Stimulated activated CD4-positive, alpha-beta T cell treated with anti-CD3 and anti-CD28 coated beads, Interleukin-15, amount 100 ng/mL, for 48 hours (primary cell): ENCODE measurements around the gene PCNX2.
"Not testable (repeated sequence)": the region's sequence is repeated elsewhere in the genome, so short reads cannot be mapped to it uniquely, and the experiment has no call there.

Experiments used
- DNase-seq, 2 donors: peaks; one replicate each; pipeline ENCODE4 v3.0.0-alpha.2; 2020; ENCODE audit warnings: low read depth in 2 of 2

The PCNX2 gene

GRCh38 chr1:233151861-233152260, 143.7 kb downstream of the PCNX2 start:
- DNase-seq, result no peak

GRCh38 chr1:233144434-233144833, 151.1 kb downstream of the PCNX2 start:
- DNase-seq, result no peak

- DNase-seq, result no peak
These were observed 152.3 kb downstream of the PCNX2 start for GRCh38 chr1:233143241-233143640.

GRCh38 chr1:233140974-233141373, 154.6 kb downstream of the PCNX2 start:
- no peak for DNase-seq

- no peak for DNase-seq
These were observed 155.0 kb downstream of the PCNX2 start for GRCh38 chr1:233140499-233140898.

GRCh38 chr1:233138788-233139585, 156.5 kb downstream of the PCNX2 start:
- no peak for DNase-seq

- DNase-seq, result no peak
These were observed 159.7 kb downstream of the PCNX2 start for GRCh38 chr1:233135833-233136232.

- no peak for DNase-seq
These were observed 163.1 kb downstream of the PCNX2 start for GRCh38 chr1:233132445-233132844.

GRCh38 chr1:233129031-233129430, 166.5 kb downstream of the PCNX2 start:
- DNase-seq, result not testable (repeated sequence)

- no peak for DNase-seq
These were observed 168.4 kb downstream of the PCNX2 start for GRCh38 chr1:233127157-233127556.

- no peak for DNase-seq
These were observed 172.7 kb downstream of the PCNX2 start for GRCh38 chr1:233122779-233123178.

GRCh38 chr1:233121947-233122559, 173.5 kb downstream of the PCNX2 start:
- no peak for DNase-seq

GRCh38 chr1:233114860-233115259, 180.7 kb downstream of the PCNX2 start:
- no peak for DNase-seq

GRCh38 chr1:233114159-233114558, 181.4 kb downstream of the PCNX2 start:
- no peak for DNase-seq

GRCh38 chr1:233113009-233113879, 182.3 kb downstream of the PCNX2 start:
- peak; percentile 6 to 13 for DNase-seq

- no peak for DNase-seq
These were observed 183.1 kb downstream of the PCNX2 start for GRCh38 chr1:233112186-233113008.

GRCh38 chr1:233111731-233112130, 183.8 kb downstream of the PCNX2 start:
- no peak for DNase-seq

- DNase-seq, result no peak
These were observed 186.4 kb downstream of the PCNX2 start for GRCh38 chr1:233109096-233109495.

- not testable (repeated sequence) for DNase-seq
These were observed 187.8 kb downstream of the PCNX2 start for GRCh38 chr1:233107716-233108130.

- no peak for DNase-seq
These were observed 188.3 kb downstream of the PCNX2 start for GRCh38 chr1:233107130-233107660.

GRCh38 chr1:233105225-233105624, 190.3 kb downstream of the PCNX2 start:
- DNase-seq, result no peak
